GM19468 (cell line): ENCODE measurements around the gene IDH3A.

ENCODE experiments used
- ATAC-seq: cut with Tn5 transposase; IDR thresholded peaks from one replicate; pipeline ENCODE4 v1.9.1; 2021; ENCODE audit warnings: mild to moderate bottlenecking, moderate library complexity, moderate number of reproducible peaks; ENCODE audit not compliant: unreplicated experiment; ENCODE audit errors: extremely low read depth

The IDH3A gene

DNA sequence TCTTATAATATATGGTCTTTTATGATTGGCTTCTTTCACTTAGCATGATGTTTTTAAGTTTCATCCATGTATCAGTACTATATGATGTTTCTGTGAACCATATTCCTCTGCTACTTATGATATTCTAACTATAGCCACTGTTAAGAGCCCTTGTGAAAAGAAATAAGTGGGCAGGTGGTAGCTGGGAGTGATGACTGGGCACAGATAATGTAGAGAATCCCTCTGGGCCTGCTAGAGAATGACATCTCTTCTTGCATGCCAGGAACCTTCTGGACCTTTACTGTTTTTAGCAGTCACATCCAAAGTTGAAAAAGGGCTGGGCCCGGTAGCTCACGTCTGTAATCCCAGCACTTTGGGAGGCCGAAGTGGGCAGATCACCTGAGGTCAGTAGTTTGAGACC, 10.2 kb downstream of the IDH3A start:
- ATAC-seq: no peak

DNA sequence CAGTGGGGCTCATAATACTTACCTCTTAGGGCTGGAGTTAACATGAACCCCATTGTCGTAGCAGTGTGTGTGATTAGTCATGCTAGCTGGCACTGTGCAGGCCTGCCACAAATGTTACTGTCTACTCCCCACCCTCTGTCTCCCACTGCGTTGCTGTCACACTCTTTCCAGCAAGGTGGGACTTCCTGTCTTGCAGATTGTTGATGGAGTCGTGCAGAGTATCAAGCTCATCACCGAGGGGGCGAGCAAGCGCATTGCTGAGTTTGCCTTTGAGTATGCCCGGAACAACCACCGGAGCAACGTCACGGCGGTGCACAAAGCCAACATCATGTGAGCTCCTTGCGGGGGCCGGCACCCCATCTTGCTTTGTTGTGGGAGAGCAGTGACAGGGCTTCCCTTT, 12.9 kb downstream of the IDH3A start:
- ATAC-seq: no peak

DNA sequence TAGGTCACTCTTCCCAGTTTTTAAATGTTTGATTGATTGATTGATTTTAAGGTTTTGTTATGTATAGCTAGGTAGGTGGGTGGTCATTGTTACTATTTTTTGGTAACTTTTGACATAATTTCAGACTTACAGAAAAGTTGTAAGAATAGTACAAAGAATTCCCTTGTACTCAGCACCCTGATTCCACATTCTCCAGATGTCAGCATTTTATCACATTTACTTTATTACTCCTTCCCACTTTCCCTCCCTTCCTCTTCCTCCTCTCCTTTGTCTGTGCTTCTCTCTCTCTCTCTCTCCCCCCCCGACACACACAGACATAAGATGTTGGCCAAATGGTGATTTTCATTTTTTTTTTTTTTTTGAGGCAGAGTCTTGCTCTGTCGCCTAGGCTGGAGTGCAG, 14.8 kb downstream of the IDH3A start:
- ATAC-seq: no peak

DNA sequence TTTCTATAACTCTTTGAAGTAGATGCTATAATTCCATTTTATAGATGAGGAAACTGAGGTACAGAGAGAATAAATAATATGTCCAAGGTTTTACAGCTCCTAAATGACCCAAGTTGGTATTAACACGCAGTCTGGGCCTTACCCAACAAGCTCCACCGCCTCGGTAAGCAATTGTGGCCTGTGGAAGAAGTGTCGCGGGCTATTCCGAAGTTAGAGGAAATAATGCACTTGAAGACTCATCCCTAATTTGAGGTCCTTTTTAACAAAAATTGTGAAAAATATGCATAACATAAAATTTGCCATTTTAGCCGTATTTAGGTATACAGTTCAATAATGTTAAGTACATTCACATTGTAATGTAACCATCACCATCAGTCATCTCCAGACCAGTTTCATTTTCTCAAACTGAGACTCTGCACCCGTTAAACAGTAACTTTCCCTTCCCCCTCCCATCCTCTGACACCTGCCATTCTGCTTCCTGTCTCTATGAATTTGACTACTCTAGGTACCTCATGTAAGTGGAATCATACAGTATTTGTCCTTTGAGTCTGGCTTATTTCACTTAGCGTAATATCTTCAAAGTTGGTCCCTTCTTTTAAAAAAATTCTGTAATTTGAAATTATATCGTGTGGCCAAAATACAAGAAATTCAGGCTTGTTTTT, 18.2 kb downstream of the IDH3A start:
- peak; percentile 57 for ATAC-seq

DNA sequence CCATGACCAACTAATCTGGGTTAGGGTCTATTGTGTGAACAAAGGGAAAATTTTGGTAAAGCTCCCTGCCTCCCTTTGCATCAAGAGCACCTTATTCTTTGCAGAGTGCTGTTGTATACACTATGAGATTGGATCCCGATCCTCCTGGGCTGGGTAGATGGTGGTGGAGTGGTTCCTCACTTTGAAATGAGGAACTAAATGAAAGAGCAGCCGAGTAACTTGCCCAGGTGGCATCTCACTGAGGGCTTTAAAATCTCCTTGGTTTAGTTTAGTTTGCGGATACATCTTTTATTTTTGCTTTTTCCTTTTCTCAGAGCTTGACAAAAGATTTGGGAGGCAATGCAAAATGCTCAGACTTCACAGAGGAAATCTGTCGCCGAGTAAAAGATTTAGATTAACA, 19.4 kb downstream of the IDH3A start:
- no peak for ATAC-seq

DNA sequence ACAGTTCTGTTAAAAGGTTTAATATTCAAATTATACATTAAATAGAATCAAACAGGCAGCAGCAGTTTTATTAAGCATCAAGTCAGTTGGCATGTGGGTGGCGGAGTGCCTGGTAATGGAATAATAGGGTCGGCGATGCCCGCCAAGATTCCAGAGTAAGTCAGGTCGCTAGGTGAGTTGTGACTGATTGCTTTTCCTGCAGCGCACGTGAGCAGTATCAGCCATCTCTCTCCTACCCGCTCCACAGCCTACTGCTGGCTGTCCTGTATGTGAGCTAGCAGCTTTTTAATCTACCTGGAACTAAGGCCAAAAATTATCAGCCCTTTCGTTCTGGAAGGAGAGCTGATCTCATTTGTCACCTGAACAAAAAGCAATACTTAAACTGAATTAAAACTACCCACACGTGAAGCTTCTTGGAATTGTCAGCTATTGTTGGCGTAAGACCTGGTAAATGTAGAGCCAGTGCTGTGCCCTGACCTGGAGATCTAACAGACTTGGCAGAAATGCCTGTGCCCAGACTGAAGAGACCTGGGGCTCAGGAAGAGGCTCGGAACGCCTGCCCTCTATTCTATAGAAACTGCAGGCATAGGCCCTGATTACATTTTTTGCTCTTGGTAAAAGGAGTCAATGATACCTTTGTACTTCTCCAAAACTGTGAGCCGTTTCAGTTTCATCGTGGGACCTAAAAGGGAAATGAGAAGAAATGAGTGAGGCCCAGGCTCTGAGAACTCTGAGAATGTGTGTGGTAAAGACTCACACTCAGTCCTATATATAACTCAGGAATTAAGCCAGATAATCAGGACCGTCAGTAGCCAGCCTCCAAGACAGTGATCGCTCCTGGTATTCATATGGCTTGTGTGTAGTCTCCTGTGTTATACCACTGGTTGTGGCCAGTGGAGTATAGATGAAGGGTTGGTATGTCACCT, 21.9 kb downstream of the IDH3A start:
- no peak for ATAC-seq

DNA sequence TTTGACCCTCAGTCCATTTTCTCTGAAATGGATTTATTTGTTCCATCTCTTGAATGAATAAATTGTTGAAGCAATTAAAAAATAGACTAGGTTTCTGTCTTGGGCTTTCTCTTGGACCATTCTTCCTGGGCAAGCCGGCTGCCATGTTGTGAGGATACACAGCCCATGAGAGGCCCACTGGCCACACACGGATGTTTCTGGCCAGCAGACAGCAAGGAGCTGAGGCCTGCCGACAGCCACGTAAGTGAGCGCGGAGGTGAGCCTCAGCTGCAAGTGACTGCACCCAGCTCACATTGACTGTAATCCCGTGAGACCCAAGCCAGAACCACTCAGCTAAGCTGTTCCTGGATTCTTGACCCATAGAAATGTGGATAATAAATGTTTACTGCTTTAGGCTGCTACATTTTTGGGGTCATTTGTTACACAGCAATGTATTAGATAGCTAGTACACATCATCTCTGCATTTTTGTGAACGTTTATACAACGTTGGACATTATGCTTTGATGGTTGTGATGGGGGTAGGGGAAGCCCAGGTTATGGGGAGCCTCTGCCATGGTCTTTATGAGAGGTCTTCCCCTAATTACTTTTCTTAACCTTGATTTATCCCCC, 22.8 kb downstream of the IDH3A start:
- ATAC-seq: no peak

DNA sequence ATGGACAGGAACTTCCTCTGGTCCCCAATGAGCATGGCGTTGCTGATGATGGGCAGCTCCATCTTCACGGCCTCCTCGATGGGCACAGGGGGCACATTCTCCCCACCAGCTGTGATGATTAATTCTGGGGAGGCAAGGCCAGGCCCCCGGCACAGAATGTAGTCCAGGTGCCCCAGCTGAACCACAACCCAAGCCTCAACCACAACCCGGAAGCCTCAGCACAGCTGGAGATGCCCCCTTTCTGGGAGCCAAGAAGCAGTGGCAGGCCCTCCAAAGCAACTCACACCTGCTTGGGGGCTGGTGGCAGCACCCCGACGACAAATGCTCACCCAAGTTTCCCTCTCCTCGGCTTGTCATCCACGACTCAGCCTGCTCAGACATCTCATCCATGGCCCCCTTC, 25.2 kb downstream of the IDH3A start:
- no peak for ATAC-seq

DNA sequence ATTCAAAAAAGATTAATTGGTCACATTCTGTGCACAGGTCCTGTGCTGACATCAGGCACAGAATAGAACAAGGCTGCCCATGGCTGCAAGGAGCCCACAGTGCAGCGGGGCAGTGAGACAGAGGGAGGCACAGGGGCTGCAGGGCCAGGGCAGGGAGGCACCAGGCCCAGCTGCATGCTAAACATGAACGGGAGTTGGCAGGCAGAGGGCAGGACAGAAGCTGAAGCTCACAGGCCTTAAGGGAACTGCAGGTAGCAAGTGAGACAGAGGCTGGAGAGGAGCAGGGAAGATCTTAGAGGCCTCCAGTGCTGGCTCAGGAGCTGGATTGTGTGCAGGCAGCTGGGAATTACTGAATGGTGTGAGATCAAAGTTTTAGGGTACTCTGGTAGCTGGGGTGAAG, 26.2 kb downstream of the IDH3A start:
- ATAC-seq: no peak

DNA sequence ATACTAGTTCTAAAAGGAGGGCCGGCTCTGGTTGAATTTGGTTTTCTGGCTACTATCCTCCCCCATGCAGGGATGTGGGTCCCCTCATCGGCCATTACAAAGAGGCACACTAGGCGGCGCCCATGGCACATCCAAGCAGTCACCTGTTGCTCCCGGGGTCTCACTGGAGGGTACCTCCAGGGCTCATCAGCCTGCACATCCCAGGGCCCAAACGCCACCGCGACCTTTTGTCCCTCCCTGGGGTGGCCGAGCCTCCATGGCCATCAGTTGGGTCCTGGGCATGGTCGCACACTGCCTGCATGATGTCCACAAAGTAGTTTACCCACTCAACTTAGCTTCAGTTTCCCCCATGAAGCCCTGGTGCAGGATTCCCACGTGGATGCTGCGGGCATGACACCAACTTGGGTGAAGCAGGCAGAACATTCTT, 28.3 kb downstream of the IDH3A start:
- ATAC-seq: no peak

DNA sequence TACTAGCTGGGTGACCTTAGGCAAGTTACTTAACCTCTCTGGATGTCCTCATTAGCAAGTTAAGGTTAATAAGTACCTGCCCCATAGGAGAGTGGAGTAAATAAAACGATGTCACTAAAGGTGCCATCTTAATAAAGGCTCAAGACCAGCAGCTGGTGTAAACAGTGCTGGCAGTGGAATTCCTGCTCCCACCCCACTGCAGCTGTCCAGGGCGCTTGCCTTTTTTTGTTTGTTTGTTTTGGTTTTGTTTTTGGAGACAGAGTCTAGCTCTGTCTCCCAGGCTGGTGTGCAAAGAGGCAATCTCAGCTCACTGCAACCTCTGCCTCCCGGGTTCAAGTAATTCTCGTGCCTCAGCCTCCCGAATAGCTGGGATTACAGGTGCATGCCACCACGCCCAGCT, 28.9 kb downstream of the IDH3A start:
- no peak for ATAC-seq

DNA sequence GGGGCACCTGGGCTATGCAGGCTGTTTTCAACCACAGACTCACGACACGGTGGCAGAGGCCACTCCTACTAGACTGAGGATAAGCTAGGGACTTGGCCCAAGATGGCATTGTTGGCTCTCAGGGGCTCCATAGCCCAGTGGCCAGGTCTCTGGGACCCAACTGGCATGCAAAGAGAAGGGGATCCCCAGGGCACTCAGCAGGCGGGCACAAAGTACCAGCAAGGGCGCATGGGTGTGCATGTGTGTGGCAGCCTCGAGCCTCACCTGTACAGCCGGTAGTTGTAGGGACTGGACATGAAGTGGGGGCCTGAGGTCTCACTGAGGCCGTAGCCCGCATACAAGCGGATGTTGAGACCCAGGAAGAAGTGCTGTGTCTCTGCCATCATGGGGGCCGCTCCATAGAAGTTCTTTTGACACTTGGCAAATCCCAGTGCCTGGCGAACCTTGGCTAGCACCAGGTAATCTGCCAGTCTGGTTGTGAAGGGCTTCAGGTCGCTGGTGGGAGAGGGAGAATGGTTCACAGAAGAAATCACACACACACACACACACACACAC, 30.2 kb downstream of the IDH3A start:
- ATAC-seq: no peak

DNA sequence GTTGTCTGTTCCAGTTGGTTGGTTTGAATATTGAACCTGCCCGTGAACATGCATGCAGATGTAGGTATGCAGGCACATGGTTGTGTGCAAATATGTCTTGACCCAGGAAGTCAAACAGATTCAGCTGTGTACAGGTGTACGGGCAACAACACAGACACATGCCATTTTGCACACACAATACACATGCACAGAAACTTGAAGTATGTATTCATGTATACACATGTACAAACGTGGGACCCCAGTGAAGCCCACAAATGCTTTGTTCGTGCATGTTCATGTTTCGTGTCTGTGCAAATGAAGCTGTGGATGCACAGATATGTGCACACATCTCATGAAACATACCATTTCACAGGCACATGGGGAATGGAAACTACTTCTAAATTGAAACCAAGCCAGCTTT, 30.7 kb downstream of the IDH3A start:
- no peak for ATAC-seq

DNA sequence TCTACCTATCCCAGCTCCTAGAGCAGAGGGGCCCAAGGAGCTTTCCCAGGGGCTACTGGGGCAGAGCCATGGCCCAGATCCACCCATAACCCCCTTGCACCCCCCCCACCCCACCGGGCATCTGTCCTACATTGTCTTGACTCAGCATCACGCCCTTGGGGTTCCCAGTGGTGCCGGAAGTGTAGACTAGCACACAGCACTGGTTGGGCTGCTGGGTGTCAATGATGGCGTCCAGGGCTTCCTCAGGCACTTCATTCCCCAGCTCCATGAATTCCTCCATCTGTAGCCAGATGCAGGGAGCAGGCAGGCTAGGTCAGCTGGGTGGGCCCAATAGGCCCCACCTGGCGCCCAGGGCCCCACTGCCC, 33.2 kb downstream of the IDH3A start:
- ATAC-seq: no peak

DNA sequence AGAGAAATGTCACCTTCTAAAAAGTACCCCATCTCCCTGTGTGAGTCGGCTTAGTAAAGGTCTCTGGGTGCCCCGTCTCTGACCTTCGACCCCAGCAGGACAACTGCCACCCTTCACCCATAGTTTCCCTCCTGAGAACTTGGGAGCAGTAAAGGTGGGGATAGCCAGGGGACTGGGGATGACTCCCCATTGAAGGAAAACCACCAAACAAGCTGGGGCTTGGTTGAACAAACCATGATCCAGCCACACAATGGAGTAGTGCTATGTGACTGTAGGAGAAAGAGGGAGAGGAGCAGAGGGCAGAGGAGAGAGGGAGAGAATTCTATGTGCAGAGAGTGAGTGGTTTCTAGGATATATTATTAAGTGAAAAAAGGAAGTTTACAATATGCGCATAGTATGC, 33.7 kb downstream of the IDH3A start:
- no peak for ATAC-seq

DNA sequence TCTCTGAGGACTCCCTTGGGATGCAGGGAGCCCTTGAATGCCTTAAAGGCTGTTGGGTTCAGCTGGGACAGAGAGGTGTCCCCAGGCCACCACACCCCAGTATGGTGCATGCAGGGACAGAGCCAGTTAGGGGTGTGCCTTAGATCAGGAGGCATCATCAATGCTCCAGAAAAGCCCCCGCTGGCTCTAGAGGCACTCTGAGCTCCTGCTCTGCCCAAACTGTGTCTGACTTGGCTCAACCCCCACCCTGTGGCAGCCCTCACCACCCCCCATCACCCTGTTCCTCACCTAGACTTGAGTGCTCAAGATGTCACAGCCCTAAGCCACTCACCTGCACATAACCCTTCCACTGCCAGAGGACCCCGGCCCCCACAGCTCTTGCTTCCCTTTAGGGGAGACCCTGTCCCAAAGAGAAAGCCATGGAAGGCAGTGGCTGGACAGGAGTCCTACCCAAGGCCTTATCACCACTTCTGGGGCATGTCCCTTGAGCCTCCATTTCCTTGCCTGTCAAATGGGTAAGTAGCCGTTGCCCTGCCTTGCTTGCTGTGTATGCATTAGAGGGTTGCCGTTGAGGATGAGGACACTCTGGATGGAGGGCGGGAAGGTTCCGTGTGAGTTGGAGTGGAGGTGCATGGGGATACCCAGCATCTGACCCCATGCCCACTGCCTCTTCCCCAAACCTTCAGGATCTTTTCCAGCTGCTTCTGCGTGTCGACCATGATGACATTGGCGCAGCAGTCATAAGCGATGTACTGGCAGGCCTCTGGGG, 43.8 kb downstream of the IDH3A start:
- no peak for ATAC-seq

DNA sequence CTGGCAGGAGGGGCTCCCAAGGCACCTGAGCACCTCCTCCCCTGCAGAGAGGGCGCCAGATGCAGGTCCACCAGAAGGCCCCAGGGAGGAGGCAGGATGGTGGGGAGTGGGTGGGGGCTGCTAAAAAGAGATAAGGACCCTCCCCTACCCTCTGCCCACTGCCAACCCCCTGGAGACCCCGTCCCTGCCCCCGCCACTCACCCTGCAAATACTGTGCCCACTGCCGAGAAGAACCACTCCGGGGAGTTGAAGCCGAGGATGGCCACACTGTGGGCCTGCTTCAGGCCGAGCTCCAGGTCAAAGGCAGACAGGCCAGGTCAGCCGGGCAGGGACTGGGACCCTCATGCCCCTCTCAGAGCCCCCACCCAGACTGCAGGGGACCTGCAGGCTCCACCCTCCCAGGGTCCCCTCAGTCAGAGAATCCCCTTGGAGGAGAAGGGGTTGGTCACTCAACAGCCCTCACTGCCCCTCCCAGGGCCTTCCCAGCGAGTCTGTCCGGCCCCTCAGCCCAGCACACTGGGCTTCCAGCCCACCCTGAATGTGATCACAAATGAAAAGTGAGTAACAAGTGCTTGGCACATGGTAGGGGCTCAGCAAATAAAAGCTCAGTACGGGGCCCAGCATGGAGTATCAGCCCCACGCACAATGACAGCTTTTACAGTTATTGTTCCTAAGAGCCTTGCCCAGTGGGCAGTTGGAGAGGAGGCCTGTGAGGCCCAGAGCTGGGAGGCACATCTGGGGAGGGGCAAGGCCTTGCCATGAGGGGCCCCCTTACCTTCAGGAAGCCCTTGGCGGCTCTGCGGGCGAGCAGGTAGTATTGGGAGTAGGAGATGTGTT, 44.8 kb downstream of the IDH3A start:
- no peak for ATAC-seq

DNA sequence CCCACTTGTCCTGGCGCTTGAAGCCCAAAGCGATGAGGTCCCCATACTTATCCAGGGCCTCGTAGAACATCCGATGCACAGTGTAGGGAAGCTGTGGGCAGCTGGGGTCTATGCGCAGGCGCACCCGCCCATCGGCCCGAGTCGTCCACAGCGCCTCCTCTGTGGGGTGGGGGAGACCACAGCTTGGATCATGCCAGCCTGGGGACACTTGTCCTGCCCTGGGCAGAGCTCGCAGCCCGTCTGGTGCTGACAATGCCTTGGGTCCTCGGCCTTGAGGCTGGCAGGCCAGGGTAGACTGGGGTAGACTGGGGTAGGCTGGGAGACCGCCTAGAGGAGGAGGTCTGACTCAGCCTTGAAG, 45.4 kb downstream of the IDH3A start:
- no peak for ATAC-seq

DNA sequence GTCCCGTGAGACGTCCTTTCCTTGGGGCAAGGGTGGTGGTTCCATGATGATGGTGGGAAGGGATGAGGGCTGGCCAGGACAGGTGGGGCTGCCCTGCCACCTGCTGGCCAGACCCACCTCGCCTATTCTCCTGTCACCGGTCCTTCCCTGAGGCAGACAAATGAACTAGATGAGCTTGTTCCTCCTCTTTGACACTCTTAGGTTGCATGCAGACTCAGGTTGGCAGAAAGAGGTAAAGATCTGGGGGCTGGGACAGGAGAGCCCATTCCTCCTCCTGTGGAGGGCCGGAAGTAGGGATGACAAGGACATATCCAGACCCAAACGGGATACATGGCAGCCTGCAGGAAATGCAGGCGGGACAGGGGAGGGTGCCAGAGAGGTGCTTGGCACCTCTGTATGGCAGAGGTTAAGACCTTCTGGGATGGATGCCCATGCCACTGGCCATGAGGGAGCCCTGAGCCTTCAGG, 46.6 kb downstream of the IDH3A start:
- ATAC-seq: no peak
